Activated CD8-positive, alpha-beta memory T cell treated with anti-CD3 and anti-CD28 coated beads, Interleukin-2, amount 50 U/mL, for 1 hour (primary cell): ENCODE results near the gene RASSF9.

Experiments used
- DNase-seq: peaks from one replicate; pipeline ENCODE4 v3.0.0-alpha.2; 2020; ENCODE audit errors: extremely low read depth

The RASSF9 gene

GRCh38 chr12:85821206-85821605 is 15.0 kb downstream of the RASSF9 start:
- DNase-seq, result no peak

- DNase-seq, result no peak
These were observed 16.1 kb downstream of the RASSF9 start for GRCh38 chr12:85820101-85820500.

GRCh38 chr12:85814741-85815140 is 21.5 kb downstream of the RASSF9 start:
- no peak for DNase-seq

- DNase-seq, result no peak
These were observed 22.1 kb downstream of the RASSF9 start for GRCh38 chr12:85814071-85814470.

GRCh38 chr12:85809500-85809899 is 26.7 kb downstream of the RASSF9 start:
- DNase-seq, result no peak

GRCh38 chr12:85807730-85808129 is 28.5 kb downstream of the RASSF9 start:
- DNase-seq, result no peak

- DNase-seq, result no peak
These were observed 30.6 kb downstream of the RASSF9 start for GRCh38 chr12:85805654-85806053.

- DNase-seq, result no peak
These were observed 31.5 kb downstream of the RASSF9 start for GRCh38 chr12:85804663-85805062.

GRCh38 chr12:85803923-85804322 is 32.3 kb downstream of the RASSF9 start:
- DNase-seq, result no peak

GRCh38 chr12:85803231-85803630 is 33.0 kb downstream of the RASSF9 start:
- DNase-seq, result no peak

GRCh38 chr12:85798122-85798521 is 38.1 kb downstream of the RASSF9 start:
- DNase-seq, result no peak

- no peak for DNase-seq
These were observed 40.2 kb downstream of the RASSF9 start for GRCh38 chr12:85796001-85796400.

GRCh38 chr12:85794531-85794930 is 41.7 kb downstream of the RASSF9 start:
- DNase-seq, result no peak

GRCh38 chr12:85784096-85784720 is 52.0 kb downstream of the RASSF9 start:
- DNase-seq, result no peak

GRCh38 chr12:85782711-85783110 is 53.5 kb downstream of the RASSF9 start:
- no peak for DNase-seq

- no peak for DNase-seq
These were observed 54.4 kb downstream of the RASSF9 start for GRCh38 chr12:85781766-85782165.

- no peak for DNase-seq
These were observed 56.4 kb downstream of the RASSF9 start for GRCh38 chr12:85779768-85780167.

GRCh38 chr12:85775091-85775490 is 61.1 kb downstream of the RASSF9 start:
- no peak for DNase-seq

- no peak for DNase-seq
These were observed 70.7 kb downstream of the RASSF9 start for GRCh38 chr12:85765453-85765869.

- DNase-seq, result no peak
These were observed 76.6 kb downstream of the RASSF9 start for GRCh38 chr12:85759623-85760022.

- DNase-seq, result no peak
These were observed 77.1 kb downstream of the RASSF9 start for GRCh38 chr12:85759091-85759490.

GRCh38 chr12:85755760-85756159 is 80.4 kb downstream of the RASSF9 start:
- no peak for DNase-seq
